Limb (tissue), 2 donors: Measurements from ENCODE around the gene ADAMTS2.

Experiments used
- DNase-seq, 2 donors: peaks; one replicate each; pipeline ENCODE4 v3.0.0-alpha.2; 2016; ENCODE audit errors: extremely low spot score in 2 of 2

The ADAMTS2 gene

DNA sequence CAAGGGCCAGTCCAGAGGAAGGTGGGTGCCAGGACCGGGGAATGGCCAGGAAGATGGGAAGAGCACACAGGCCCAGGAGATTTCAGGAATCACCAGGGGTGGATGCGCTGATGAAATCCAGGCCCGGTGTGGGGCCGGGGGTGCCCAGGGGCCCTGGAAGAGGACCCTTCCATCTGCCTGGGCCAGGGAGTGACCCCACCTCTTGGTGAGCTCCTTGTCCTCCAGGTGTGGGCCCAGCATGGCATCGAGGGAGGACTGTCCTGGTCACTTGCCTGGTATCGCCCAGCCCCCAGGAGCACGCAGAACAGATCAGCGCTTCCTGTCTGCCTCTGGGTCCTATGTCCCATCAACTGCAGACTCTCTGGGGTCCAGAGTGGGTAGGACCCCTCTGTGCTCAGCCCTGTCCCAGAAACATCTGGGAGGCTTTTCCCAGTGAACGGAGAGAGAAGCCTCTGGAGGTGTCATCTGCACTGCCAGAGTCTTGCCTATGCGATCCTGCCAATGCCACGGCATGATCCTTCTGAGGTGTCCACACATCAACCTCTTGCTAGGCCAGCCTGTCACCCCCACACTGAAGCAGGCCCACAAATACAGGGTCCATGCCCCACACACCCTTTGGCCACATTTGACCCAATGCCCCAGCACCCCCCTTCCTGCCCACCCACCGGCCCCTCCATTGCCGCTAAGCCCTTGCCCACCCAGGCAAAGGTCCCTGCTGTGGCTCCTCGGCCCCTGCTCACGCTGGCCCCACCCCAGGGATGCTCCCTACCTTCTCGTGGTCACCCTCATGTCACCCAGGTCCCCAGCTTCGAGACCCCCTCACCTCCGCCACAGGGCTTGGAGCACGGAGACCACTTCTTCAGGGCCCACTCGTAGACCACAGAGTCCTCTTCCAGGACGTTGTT, 217.9 kb downstream of the ADAMTS2 start:
- no peak for DNase-seq

DNA sequence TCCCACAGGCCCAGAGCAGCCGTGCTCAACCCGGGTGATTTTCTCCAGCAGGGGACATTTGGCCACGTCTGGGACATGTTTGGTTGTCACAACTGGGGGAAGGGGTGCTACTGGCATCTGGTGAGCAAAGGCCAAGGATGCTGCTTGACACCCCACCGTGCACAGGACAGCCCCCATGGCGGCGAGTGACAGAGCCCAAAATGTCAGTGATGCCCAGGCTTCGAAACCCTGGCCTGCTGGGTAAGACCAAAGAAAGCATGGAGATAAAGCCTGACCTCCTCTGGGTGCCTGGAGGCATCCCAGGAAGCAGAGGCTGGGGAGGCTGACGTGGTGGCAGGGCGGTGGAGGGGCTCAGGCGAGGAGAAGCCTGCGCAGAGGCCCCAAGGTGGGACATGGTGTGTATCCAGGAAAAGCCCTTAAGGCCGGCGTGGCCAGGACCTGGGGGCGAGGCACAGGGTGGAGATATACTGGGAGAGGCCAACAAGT, 218.7 kb downstream of the ADAMTS2 start:
- no peak for DNase-seq

- DNase-seq = peak in 1 of 2 donors; percentile 11
Observed at GRCh38 chr5:179125789-179126505, 219.3 kb downstream of the ADAMTS2 start.

- peak in 1 of 2 donors; percentile 16 for DNase-seq
Observed at GRCh38 chr5:179124853-179125788, 220.1 kb downstream of the ADAMTS2 start.

- DNase-seq = peak in 1 of 2 donors; percentile 14
Observed at GRCh38 chr5:179124273-179124852, 220.9 kb downstream of the ADAMTS2 start.

- DNase-seq = peak in 1 of 2 donors; percentile 7
Observed at GRCh38 chr5:179123491-179124272, 221.6 kb downstream of the ADAMTS2 start.

GRCh38 chr5:179123109-179123426, 222.2 kb downstream of the ADAMTS2 start:
- peak in 1 of 2 donors; percentile 11 for DNase-seq

GRCh38 chr5:179122411-179123108, 222.7 kb downstream of the ADAMTS2 start:
- DNase-seq = peak in 1 of 2 donors; percentile 18

GRCh38 chr5:179121667-179122111, 223.6 kb downstream of the ADAMTS2 start:
- DNase-seq = peak in 1 of 2 donors; percentile 15

GRCh38 chr5:179120951-179121666, 224.2 kb downstream of the ADAMTS2 start:
- DNase-seq = peak in 1 of 2 donors; percentile 15

DNA sequence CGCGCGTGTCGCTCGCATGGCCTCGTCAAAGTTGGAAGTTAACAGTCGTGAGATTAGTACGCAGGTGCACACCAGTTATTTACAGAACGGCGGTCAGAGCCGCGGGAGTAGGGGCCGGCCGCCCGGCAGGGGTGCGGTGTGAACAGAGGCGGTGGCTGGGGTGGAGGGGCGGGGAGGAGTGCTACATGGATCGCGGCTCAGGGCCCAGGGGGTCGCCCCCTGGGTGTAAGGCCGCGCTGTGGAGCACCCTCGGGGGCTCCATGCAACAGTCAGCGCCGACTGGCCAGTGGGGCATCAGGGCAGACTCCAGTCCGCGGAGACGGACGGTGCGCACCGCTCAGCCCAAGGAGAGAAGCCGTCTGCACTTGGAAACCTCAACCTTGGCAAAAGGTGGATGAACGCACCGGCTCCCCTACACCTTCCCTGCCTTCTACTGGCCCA, 224.8 kb downstream of the ADAMTS2 start:
- DNase-seq = peak in 1 of 2 donors; percentile 12

DNA sequence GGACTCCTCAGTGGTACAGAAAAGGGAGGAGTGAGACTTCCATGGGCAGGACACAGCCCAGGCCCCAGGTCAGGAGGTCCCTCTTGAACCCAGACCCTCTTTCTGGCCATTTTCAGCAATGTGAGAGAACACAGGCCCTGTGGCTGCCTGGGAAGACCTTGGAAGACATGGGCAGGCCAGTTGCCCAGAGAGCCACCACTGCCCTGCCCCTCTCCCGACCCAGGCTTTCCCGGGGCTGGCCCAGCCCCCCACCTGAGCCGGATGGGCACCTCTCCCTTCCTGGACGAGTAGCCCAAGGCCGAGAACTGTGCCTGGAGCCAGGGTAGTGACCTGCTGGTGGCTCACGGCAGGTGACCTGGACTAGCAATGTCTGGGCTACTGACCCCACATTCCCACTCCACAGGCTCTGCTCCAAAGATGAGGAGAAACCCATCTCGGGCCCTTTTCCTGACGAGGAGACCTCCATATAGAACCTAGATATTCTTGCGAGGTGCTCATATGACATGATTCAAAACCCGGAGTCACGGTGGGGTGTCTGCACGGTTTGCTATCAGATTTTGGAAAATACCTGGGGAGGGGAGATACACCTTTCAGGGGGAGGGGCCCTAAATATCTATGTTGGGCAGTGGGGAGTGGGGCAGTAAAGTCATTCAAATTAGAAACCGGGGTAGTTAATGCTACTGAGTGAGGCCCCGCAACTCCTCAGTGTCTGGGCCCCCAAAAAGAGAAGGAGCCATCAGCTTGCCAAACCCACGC, 225.7 kb downstream of the ADAMTS2 start:
- DNase-seq = peak in 1 of 2 donors; percentile 7

GRCh38 chr5:179118756-179119414, 226.4 kb downstream of the ADAMTS2 start:
- DNase-seq = peak in 1 of 2 donors; percentile 8

DNA sequence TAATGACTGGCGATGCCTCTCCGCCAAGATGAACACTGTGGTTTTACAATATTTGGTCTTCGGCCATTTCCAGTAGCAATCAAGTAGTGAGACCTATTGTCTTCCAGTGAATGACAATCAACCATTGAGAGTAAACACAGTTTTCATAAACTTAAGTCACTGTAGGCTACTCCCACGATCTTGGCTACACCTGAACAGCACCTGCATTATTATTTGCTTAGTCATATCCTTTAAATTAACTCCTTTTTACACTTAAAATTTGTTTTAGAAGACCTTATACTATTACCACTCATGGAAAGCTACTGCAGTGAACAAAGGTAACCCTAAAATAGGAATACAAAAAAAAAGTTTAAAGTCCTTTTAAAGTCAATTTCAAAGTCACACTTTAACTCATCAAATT, 226.9 kb downstream of the ADAMTS2 start:
- DNase-seq = no peak

DNA sequence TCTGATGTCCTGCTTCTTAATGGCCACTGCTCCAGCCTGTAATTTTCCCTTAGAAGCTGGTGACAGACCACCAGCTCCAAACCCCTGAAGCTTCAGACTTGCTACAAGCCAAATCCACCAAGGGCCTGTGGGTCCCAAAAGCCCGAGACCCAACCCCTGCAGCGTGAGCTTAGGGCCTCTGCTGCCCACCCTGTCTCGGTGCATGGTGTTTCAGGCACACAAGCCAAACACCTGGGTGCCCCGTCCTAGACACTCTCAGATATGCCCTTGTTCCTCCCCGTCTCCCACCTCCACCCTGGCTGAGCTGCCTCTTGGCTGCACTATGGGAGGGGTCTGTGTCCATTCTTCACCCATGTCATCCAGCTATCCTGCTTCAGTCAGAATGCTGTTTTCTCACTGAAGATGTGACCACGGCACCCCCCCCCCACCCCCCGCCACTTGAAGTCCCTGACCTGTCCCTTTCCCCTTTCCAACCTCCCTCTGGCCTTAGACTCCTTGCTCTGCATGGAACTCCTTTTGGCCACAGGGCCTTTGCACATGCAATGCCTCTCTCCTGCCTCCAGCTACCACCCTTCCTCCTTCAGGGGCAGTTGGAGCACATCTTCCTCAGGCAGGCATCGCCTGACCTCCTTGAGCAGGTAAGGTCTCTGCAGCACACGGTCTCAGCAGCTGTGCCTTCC, 229.3 kb downstream of the ADAMTS2 start:
- peak in 1 of 2 donors; percentile 12 for DNase-seq

- no peak for DNase-seq
Observed at GRCh38 chr5:179115307-179115706, 230.0 kb downstream of the ADAMTS2 start.

GRCh38 chr5:179114756-179115155, 230.5 kb downstream of the ADAMTS2 start:
- DNase-seq = no peak
